IMR-90 (cell line): ENCODE measurements around the gene TNS3. TPM values are rescaled to one million over a fixed set of nuclear protein-coding genes. Genes with fewer than 3 reads are reported as not detected.

Experiments
- ATAC-seq: fragments of 200-7000 bp; cut with Tn5 transposase; 2 replicates; pipeline ENCODE4 v1.9.1; 2020; ENCODE audit warnings: low read depth, mild to moderate bottlenecking, moderate library complexity
- BruUV-seq: library from RNA; stranded (reverse); fragments of 400-500 nt; replicated peaks from 2 replicates; lab custom pipeline; 2021; lab: Mats Ljungman, UMichigan
- CTCF ChIA-PET: fragments of 300-600 bp; formaldehyde crosslinking; extraction: SDS; loops from one replicate; lab custom pipeline; 2021; ENCODE audit warnings: antibody characterized with exemption; lab: Yijun Ruan, JAX
- POLR2A ChIA-PET: fragments of 300-600 bp; sonication (Branson Sonifier 250); formaldehyde crosslinking; loops from one replicate; lab custom pipeline; 2022; ENCODE audit warnings: antibody characterized with exemption; ENCODE audit not compliant: unreplicated experiment; lab: Charles Lee
- DNase-seq: peaks from one replicate; pipeline ENCODE4 v3.0.0; 2013
- H2AFZ ChIP-seq: replicated peaks from 2 replicates; pipeline ENCODE3; 2013; ENCODE audit warnings: low read length, mild to moderate bottlenecking; ENCODE audit not compliant: poor library complexity
- H2AK5ac ChIP-seq: 2 replicates; pipeline ENCODE4 v1.6.1; 2013; ENCODE audit warnings: low read depth, low read length, inconsistent platforms
- H2AK9ac ChIP-seq: replicated peaks from 2 replicates; pipeline ENCODE3; 2013; ENCODE audit warnings: mild to moderate bottlenecking, low read depth, low read length, moderate library complexity; ENCODE audit not compliant: poor library complexity
- H2BK120ac ChIP-seq: 2 replicates; pipeline ENCODE4 v1.6.1; 2013; ENCODE audit warnings: low read depth, low read length, inconsistent platforms
- H2BK15ac ChIP-seq: 3 replicates; pipeline ENCODE4 v1.6.1; 2013; ENCODE audit warnings: low read depth, low read length, inconsistent platforms
- H2BK20ac ChIP-seq: 2 replicates; pipeline ENCODE4 v1.6.1; 2013; ENCODE audit warnings: low read depth, mild to moderate bottlenecking, inconsistent platforms, low read length, moderate library complexity
- H2BK5ac ChIP-seq: 2 replicates; pipeline ENCODE4 v1.6.1; 2013; ENCODE audit warnings: mild to moderate bottlenecking, low read depth, low read length, inconsistent platforms; ENCODE audit not compliant: poor library complexity, severe bottlenecking
- H3K14ac ChIP-seq: replicated peaks from 2 replicates; pipeline ENCODE4 v1.6.1; 2013; ENCODE audit warnings: low read depth, low read length, inconsistent platforms
- H3K18ac ChIP-seq: 2 replicates; pipeline ENCODE4 v1.6.1; 2013; ENCODE audit warnings: low read depth, low read length, control low read depth
- H3K23ac ChIP-seq: 2 replicates; pipeline ENCODE4 v1.6.1; 2013; ENCODE audit warnings: low read depth, low read length, inconsistent platforms
- H3K27ac ChIP-seq: 2 replicates; pipeline ENCODE4 v1.5.1; 2013; ENCODE audit warnings: mild to moderate bottlenecking, control low read depth, low read length; ENCODE audit not compliant: insufficient read depth
- H3K27me3 ChIP-seq: 2 replicates; pipeline ENCODE4 v1.6.1; 2013; ENCODE audit warnings: low read length; ENCODE audit not compliant: control insufficient read depth, insufficient read depth
- H3K36me3 ChIP-seq: 2 replicates; pipeline ENCODE4 v1.6.1; 2013; ENCODE audit warnings: low read length, mixed read lengths; ENCODE audit not compliant: control insufficient read depth, insufficient read depth
- H3K4ac ChIP-seq: 2 replicates; pipeline ENCODE4 v1.6.1; 2013; ENCODE audit warnings: low read depth, low read length, inconsistent platforms
- H3K4me1 ChIP-seq: 2 replicates; pipeline ENCODE4 v1.6.1; 2013; ENCODE audit warnings: low read length, mixed read lengths; ENCODE audit not compliant: control insufficient read depth, insufficient read depth
- H3K4me2 ChIP-seq: 2 replicates; pipeline ENCODE4 v1.6.1; 2013; ENCODE audit warnings: low read depth, mild to moderate bottlenecking, control low read depth, low read length, moderate library complexity
- H3K4me3 ChIP-seq: 2 replicates; pipeline ENCODE4 v1.5.1; 2013; ENCODE audit warnings: low read depth, mild to moderate bottlenecking, control low read depth, low read length, moderate library complexity; ENCODE audit not compliant: insufficient read depth
- H3K56ac ChIP-seq: 2 replicates; pipeline ENCODE4 v1.6.1; 2013; ENCODE audit warnings: low read length, inconsistent platforms; ENCODE audit not compliant: insufficient read depth; ENCODE audit errors: extremely low read depth
- H3K79me1 ChIP-seq, 2 experiments: 2 replicates each; pipeline ENCODE4 v1.6.1; 2013; ENCODE audit warnings: low read length in 2 of 2, inconsistent platforms in 1 of 2, low read depth in 1 of 2
- H3K9ac ChIP-seq: 2 replicates; pipeline ENCODE4 v1.6.1; 2013; ENCODE audit warnings: low read depth, low read length, control low read depth
- H3K9me1 ChIP-seq: 2 replicates; pipeline ENCODE4 v1.6.1; 2013; ENCODE audit warnings: low read length, inconsistent platforms; ENCODE audit not compliant: insufficient read depth
- H3K9me3 ChIP-seq: 2 replicates; pipeline ENCODE4 v1.6.1; 2013; ENCODE audit warnings: low read length; ENCODE audit not compliant: control insufficient read depth, insufficient read depth
- H4K20me1 ChIP-seq: 2 replicates; pipeline ENCODE4 v1.6.1; 2013; ENCODE audit warnings: low read length, inconsistent platforms; ENCODE audit not compliant: insufficient read depth
- H4K5ac ChIP-seq: 2 replicates; pipeline ENCODE4 v1.6.1; 2013; ENCODE audit warnings: mild to moderate bottlenecking, low read depth, low read length, control low read depth
- H4K8ac ChIP-seq, 2 experiments: 2 replicates each; pipeline ENCODE4 v1.6.1; 2013; ENCODE audit warnings: low read depth in 2 of 2, low read length in 2 of 2, control low read depth in 1 of 2, inconsistent platforms in 1 of 2
- H4K91ac ChIP-seq: 2 replicates; pipeline ENCODE4 v1.6.1; 2013; ENCODE audit warnings: low read depth, low read length, inconsistent platforms; ENCODE audit not compliant: insufficient read depth
- MAZ ChIP-seq: IDR thresholded peaks from 2 replicates; pipeline ENCODE4 v1.6.1; 2012; ENCODE audit warnings: low read depth, mild to moderate bottlenecking, low read length, improper control_type of control experiment, moderate library complexity, borderline replicate concordance
- WGBS, 2 experiments: methylation state at CpG; one replicate each; pipeline versions ENCODE4 v1.1.5 to v1.1.7; 2013; ENCODE audit warnings: missing lambda C conversion rate in 2 of 2; ENCODE audit not compliant: insufficient read length in 1 of 2; ENCODE audit errors: extremely low coverage in 2 of 2; 5-methylcytosine and 5-hydroxymethylcytosine counted together
- dilution Hi-C: fragments of 300-500 bp; cut with HindIII; formaldehyde crosslinking; loops from one replicate; pipeline ENCODE4 v1.14.3; 2018; ENCODE audit warnings: low sequenced_read_pairs; ENCODE audit not compliant: unreplicated experiment
- in situ Hi-C: fragments of 300-500 bp; cut with MboI; formaldehyde crosslinking; loops from 3 replicates; pipeline ENCODE4 v1.14.3; 2019; ENCODE audit warnings: low sequenced_read_pairs, inconsistent platforms, mixed read lengths
- intact Hi-C: fragments of 100-400 bp; cut with micrococcal nuclease; formaldehyde crosslinking; loops from 2 replicates; pipeline ENCODE4 v1.10.0; 2022
- polyA plus RNA-seq, 3 experiments: library from polyadenylated mRNA; depleted of rRNA; stranded (reverse); fragments of >200 nt; gene quantifications; 2 replicates each; pipeline ENCODE4 v1.2.3, GENCODE V29; 2012; ENCODE audit warnings: low replicate concordance in 1 of 3
- total RNA-seq: library from RNA; depleted of rRNA; stranded (reverse); fragments of >200 nt; gene quantifications from 2 replicates; pipeline ENCODE4 v1.2.3, GENCODE V29; 2012
- TF ChIP-seq, protein P1 (sequence below): fragments of 150-350 bp; IDR thresholded peaks from 2 replicates; pipeline ENCODE4 v1.6.1; 2017; ENCODE audit warnings: mild to moderate bottlenecking, antibody characterized with exemption, low read length, low read depth

The TNS3 gene
- total and polyA plus RNA-seq, 2 of the 4 experiments (the other 2 are of a cell fraction), result 64.3 to 79.2 TPM

DNA sequence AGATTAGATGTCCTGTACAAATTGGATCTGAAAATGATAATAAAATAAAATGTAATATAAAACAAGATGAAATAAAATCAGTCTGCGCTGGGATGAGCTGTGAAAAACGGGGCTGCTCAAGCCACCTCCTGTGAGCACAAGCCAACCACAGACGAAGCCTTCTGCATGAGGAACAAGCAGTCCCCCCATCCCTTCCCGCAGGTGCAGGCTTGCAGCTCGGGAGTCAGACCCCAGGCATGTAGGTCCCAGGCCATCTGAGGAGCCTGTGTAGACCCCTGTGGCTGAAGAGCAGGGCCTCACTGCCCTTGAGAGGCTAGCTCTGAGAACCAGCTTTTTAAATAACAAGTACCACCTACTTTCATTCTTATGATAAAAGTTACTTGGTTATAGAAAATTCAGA, 123.4 kb downstream of the TNS3 start:
- no peak for DNase-seq
- 80% methylated on average over 1 of the region's 5 CpGs; no CpG with 5 or more reads in 1 of the 2 experiments for WGBS, 2 experiments
- no peak overlapping the region for H3K4me2 ChIP-seq
- peak overlapping the region; percentile 46; the same call in 1 of the 2 replicates for H3K23ac ChIP-seq
- intact Hi-C loops, result no loop called here
- ATAC-seq, result no peak
- 0 out of 2 replicates have a peak overlapping the region, but pooled peaks have one; percentile 15 for H3K27ac ChIP-seq
- H3K9me3 ChIP-seq, result no peaks in the 10 kb centered on the region
- H3K4me1 ChIP-seq, result peaks cover 35% of the 10 kb centered on the region
- H4K8ac ChIP-seq, result peak overlapping the region in 1 of 2 experiments; percentile 68; a peak in 2 of 4 replicates
- peak overlapping the region; percentile 82 for H3K4ac ChIP-seq
- peak overlapping the region; percentile 44 for H4K91ac ChIP-seq
- TF ChIP-seq MAZ, result no peak
- TF ChIP-seq, protein P1, sequence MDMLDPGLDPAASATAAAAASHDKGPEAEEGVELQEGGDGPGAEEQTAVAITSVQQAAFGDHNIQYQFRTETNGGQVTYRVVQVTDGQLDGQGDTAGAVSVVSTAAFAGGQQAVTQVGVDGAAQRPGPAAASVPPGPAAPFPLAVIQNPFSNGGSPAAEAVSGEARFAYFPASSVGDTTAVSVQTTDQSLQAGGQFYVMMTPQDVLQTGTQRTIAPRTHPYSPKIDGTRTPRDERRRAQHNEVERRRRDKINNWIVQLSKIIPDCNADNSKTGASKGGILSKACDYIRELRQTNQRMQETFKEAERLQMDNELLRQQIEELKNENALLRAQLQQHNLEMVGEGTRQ, result no peak
- ChIA-PET POLR2A (no interaction called here), CTCF (no interaction called here)
- no peak overlapping the region for H2AK9ac ChIP-seq
- H2AFZ ChIP-seq, result no peak overlapping the region
- 0 out of 2 replicates have a peak, but pooled peaks cover 2% of the 10 kb centered on the region for H3K36me3 ChIP-seq
- dilution Hi-C loops, result no loop called here
- H2BK20ac ChIP-seq, result peak overlapping the region; percentile 73; the same call in 1 of the 2 replicates
- no peak overlapping the region for H3K18ac ChIP-seq
- H3K4me3 ChIP-seq, result no peak overlapping the region
- peak overlapping the region; percentile 59 for H2BK120ac ChIP-seq
- H3K9ac ChIP-seq, result no peak overlapping the region
- peaks cover 51 to 89% of the 10 kb centered on the region in 2 experiments for H3K79me1 ChIP-seq
- H2AK5ac ChIP-seq, result peak overlapping the region; percentile 81
- no peak overlapping the region for H3K56ac ChIP-seq
- H3K9me1 ChIP-seq, result peaks cover 48% of the 10 kb centered on the region
- peaks cover 57% of the 10 kb centered on the region for H4K20me1 ChIP-seq
- peak overlapping the region; percentile 34; the same call in 1 of the 2 replicates for H3K14ac ChIP-seq
- peak overlapping the region; percentile 73; the same call in 1 of the 3 replicates for H2BK15ac ChIP-seq
- H2BK5ac ChIP-seq, result peak overlapping the region; percentile 72
- no peaks in the 10 kb centered on the region for H3K27me3 ChIP-seq
- in situ Hi-C loops, result no loop called here
- 0 out of 2 replicates have a peak overlapping the region, but pooled peaks have one; percentile 4 for H4K5ac ChIP-seq
- no TSS peak for BruUV-seq
